ENCODE data around the gene ARID1A.

The ARID1A gene

DNA sequence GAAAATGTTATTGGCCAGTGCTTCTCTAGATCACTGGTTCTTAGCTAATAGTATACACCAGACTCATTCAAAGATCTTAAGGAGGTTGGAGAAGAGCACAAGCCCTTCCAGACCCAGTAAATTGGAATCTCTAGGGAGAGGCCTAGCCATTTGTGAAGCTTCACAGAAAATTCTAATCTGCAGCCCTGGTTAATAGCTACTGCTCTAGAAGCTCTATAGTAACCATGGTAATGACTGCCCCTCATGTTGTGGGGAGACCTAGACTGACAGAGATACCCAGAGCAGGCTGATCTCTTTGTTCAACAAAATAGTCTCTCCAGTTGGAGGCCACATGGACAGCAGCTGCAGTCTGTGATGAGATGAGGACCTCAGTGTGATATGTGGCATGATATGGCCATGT lies 31.7 kb downstream of the ARID1A start:
- no peak for DNase-seq (ENCODE audit: low read depth in 3 of 3)

DNA sequence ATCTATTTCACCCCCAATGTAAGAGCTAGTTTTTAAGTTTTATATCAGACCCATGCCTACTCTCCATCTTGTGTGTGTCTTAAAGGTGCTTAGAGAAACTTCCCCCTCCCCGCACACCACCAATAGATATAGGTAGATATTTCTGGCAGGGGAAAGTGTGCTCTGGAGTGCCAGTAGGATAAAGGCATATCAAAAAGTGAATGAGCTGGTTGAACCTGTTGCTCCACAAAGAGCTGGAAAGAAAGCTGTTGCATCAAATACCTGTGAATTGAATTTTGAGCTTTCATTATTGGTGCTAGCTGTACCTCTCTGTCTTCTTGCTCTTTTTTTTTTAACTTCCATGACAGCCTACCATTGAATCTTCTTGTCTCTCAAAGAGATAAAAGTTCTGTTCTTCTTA lies 32.8 kb downstream of the ARID1A start:
- DNase-seq (ENCODE audit: low read depth in 3 of 3), result no peak

- DNase-seq (ENCODE audit: low read depth in 3 of 3), result no peak
Observed at GRCh38 chr1:26729633-26730032, 33.8 kb downstream of the ARID1A start.

DNA sequence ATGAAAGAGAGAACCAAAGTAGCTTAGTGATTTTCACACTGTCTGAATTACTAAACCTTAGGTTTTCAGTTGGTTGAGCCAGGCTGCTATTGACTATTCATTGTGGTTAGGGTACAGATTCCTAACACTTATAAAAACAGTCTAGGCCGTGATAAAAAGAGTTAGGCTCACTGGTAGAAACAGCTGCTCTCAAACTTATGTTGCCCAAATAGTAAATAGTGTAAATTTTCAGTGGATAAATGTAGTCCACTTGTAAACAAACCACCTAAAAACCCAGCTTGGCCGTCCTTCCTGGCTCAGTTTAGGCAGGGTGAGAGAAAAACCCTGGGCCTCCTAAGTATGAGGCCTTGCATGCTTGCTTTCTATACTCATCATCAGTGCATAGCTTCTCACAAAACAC lies 34.9 kb downstream of the ARID1A start:
- DNase-seq (ENCODE audit: low read depth in 3 of 3), result no peak

GRCh38 chr1:26731233-26731902 lies 35.6 kb downstream of the ARID1A start:
- DNase-seq (ENCODE audit: low read depth in 3 of 3), result no peak

DNA sequence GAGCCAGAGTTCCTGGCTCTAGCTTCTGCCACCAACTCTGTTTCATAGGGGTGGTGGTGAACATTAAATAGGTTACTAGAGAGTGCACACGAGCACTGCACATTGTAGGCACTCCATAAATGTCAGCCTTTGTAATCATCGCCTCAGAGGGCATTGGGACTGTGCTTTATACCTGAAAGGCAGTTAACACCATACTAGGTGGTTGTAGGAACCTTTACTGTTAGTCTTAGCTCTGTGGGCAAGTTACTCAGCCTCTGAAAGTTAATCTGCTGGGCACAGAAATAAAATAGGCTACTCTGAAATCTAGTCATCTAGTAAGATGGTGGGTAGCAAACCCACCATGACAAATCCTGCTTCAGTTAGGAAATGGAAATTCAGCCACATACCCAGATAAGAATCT lies 37.6 kb downstream of the ARID1A start:
- DNase-seq (ENCODE audit: low read depth in 3 of 3), result no peak

GRCh38 chr1:26733982-26734381 lies 38.2 kb downstream of the ARID1A start:
- no peak for DNase-seq (ENCODE audit: low read depth in 3 of 3)

- no peak for DNase-seq (ENCODE audit: low read depth in 3 of 3)
Observed at GRCh38 chr1:26734501-26735058, 38.8 kb downstream of the ARID1A start.

DNA sequence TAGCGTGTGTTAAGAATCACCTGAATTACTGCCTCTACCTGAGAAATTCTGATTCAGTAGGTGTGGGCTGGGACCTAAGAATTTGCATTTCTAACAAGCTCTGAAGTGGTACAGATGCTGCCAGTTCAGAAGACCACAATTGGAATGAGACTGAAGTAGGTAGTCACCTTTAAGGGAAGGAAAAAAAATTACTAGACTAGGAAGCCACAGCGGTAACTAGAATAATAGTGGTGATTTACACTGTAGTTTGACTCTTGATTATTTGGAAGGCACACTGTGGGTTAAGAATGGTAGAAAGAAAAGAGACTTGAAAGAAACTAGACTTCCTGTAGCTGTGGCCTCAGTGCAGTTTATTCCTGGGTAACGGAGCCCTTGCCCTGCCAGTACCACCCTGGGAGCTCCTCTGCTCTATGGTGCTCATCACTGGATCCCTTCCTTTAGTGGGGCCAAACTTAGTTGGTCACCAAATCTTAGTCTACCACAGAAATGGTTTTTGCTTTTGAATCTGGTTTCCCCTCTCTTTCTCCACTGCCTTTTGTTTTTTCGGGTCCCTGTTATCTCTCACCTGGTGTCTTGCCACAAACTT lies 43.6 kb downstream of the ARID1A start:
- DNase-seq (ENCODE audit: low read depth in 3 of 3), result no peak

DNA sequence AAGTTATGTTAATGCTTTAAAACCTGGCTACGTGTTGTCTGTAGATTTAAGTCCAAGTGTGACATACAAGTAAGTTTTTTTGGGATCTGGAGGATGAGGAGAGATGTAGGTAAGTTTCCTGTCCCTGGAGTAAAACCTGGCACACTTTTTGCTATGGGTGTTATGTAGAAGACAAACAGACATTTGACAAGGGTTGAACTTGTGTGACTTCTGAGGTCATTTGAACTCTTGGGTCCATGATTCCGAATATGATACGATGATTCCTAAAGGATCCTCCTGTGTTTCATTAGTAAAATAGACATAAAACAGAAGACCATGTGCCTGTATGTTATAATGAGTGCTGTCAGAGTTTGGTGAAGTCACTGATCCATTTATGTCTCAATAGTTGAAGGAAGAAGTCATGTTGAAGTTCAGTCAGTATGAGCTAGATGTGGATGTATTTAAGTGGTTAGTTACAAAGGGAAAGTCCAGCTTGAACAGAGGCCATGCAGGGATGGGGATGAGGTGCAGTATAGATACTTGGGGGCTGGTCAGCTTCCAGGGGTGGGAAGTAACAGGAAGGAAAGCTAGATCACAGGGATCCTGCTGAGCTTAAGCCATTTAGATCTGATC lies 44.3 kb downstream of the ARID1A start:
- DNase-seq (ENCODE audit: low read depth in 3 of 3), result no peak

DNA sequence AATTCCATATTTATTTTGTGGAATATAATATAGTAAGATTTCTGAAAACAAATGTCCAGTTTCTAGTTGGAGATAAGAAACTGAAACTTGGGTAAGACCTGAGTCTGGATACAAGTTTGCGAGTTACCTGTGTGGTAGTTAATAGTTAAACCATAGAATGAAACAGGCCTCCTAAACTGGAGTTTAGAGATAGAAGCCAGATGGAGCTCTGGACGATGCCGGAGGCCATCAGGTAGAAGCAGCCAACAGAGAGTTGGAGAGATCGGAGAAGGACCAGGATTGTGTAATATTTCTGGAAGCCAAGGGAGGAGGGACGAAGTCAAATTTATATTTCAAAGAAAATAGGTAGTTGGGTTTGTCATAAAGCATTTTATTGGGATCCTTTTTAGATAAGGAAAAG lies 45.1 kb downstream of the ARID1A start:
- no peak for DNase-seq (ENCODE audit: low read depth in 3 of 3)

DNA sequence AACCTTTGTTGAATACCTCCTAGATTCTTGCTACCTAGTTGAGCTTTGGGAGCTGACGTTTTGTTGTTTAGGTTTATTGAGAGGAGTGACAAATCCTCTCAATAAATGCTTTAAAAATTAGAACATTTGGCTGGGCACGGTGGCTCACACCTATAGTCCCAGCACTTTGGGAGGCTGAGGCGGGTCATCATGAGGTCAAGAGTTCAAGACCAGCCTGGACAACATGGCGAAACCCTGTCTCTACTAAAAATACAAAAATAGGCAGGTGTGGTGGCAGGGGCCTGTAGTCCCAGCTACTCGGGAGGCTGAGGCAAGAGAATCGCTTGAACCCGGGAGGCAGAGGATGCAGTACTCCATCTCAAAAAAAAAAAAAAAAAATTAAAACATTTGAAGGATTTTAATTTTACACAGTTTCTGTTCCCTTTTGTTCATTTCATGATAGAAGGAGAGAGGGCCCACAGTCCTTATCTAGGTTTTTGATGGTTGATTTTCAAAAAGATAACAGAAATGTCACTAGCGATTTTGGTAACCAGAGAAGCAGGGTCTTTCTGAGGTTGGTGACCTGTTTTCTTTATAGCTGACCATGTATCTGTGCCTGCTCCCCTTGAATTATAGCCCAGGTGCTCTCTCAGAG lies 47.7 kb downstream of the ARID1A start:
- no peak for DNase-seq (ENCODE audit: low read depth in 3 of 3)

DNA sequence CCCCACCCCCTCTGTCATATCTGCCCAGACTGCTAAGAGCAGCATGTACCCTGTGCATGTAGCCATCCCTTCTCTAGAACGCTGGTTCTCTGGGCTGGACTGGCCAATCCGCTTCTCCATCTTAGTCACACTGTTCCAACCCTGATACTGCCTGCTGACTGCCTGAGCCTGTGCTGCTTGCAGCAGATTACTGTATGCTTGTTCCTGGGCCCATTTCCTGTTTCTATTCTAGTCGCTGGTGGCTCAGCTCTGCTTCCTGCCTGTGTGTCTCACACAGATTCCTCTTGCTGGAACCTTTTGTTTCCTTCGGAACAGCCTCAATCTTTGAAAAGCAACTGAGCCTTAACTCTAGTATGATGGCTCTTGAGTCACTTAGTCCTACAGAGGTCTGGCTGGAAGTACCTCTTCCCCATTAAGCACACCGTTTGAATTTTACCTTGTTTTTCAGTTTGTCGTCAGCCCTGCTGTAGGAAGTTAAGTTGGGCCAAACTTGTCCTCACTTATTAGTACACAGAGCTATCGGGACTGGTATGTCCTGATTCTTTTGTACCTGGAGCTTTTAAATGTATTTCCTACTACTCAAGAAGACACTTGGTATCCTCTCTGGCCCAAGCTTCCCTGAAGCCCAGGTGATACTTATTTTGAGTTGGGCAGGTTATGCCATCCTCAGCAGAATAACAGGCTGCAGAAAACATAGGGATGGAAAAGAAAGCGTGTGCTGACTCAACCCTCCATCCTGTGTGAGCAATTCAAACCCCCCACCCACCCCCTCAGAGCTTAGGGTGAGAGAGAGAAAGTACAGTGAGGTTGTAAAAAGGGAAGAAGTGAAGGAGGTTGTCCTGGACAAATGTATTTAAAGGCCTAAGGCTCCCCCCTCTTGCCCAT lies 48.5 kb downstream of the ARID1A start:
- peak; percentile 67 to 77 (median 69) for DNase-seq (ENCODE audit: low read depth in 3 of 3)

DNA sequence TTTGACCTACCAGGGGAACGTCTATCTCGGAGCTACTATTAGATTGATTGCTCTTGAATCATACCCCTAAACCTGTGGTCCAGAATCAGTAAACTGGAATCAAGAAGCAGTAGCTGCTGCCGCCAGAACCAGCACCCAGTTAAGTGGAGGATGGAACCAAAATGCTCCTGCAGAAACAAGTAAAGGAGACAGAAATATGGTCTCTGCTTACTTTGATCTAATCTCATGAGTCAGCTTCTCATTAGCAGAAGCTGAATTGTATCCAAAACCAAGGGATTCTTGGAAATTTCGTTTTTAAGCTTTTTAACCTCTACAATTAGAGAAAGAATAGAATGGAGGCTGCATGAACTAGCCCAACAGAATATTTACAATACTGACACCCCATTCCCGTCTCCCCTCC lies 49.4 kb downstream of the ARID1A start:
- no peak for DNase-seq (ENCODE audit: low read depth in 3 of 3)

- no peak for DNase-seq (ENCODE audit: low read depth in 3 of 3)
Observed at GRCh38 chr1:26747048-26747447, 51.2 kb downstream of the ARID1A start.

DNA sequence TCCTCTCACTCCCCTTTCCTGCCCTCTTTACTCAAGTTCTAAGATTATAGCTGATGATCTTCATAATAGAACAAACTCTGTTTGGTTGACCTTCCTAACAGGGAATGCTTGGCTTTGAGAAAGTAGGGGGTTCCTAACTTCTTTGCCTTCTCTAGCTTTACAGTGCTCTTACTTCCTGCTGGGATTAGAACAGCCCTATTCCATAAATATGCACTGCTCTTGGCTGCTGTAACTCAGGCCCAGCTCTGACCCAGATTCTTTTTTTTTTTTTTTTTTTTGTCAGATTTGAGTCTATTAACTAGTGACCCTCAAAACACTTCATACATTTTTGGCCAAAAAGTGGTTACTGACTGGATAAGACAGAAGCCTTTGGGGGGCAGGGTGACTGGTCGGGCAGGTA lies 52.5 kb downstream of the ARID1A start:
- no peak for DNase-seq (ENCODE audit: low read depth in 3 of 3)

- DNase-seq (ENCODE audit: low read depth in 3 of 3), result no peak
Observed at GRCh38 chr1:26749458-26749857, 53.6 kb downstream of the ARID1A start.

GRCh38 chr1:26750428-26750827 lies 54.6 kb downstream of the ARID1A start:
- no peak for DNase-seq (ENCODE audit: low read depth in 3 of 3)

DNA sequence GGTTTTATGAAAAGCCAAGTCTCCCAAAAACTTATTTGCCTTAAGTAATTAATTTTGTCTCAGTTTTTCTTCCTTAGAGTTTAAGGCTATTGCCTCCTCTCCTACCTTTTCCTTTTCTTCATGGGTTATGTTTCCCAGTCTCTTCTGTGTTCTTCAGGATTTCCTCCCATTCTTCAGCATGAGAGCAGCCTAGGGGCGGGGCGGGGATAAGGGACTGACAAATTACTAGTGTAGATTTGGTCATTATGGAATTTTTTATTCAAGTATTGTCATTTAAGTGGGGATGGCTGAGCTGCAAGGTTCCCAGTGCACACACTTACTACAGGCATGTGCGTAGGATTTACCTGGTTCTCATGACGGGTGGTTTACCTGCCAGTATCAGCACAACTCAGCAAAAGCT lies 56.7 kb downstream of the ARID1A start:
- no peak for DNase-seq (ENCODE audit: low read depth in 3 of 3)

- no peak for DNase-seq (ENCODE audit: low read depth in 3 of 3)
Observed at GRCh38 chr1:26754086-26754874, 58.5 kb downstream of the ARID1A start.

DNA sequence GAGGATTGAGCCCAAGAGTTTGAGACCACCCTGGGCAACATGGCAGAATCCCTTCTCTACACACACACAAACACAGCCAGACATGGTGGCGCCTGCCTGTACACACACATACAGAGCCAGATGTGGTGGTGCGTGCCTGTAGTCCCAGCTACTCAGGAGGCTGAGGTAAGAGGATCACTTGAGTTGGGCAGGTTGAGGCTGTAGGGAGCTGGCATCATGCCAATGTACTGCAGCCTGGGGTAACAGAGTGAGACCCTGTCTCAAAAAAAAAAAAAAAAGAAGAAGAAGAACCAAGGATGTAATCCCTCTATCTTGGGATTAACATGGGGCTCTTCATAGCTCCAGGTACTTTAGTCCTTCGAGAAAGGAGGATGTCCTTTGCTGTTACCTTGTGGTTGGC lies 62.5 kb downstream of the ARID1A start:
- no peak for DNase-seq (ENCODE audit: low read depth in 3 of 3)
